Heart right ventricle (tissue), 16 donors: ENCODE measurements around the gene KXD1. TPM values are rescaled to one million over a fixed set of nuclear protein-coding genes. Genes with fewer than 3 reads are reported as not detected.

Experiments used
- ATAC-seq, 8 donors: fragments of 200-7000 bp; cut with Tn5 transposase; one replicate each; pipeline ENCODE4 v1.9.1; 2020; ENCODE audit warnings: mild to moderate bottlenecking in 8 of 8, moderate library complexity in 8 of 8, moderate number of reproducible peaks in 1 of 8
- DNase-seq, 2 donors: peaks; one replicate each; pipeline ENCODE4 v3.0.0-alpha.2; 2020
- H3K27ac ChIP-seq, 10 donors: fragments of 200-600 bp; sonication (generic) in 2 of 10; one replicate each; pipeline versions ENCODE4 v1.5.0 to v1.8.0; 2020 to 2022; ENCODE audit warnings: mild to moderate bottlenecking in 3 of 10
- H3K27me3 ChIP-seq, 7 donors: fragments of 200-600 bp; one replicate each; pipeline ENCODE4 v1.8.0; 2021 to 2022; ENCODE audit warnings: mild to moderate bottlenecking in 2 of 7
- H3K36me3 ChIP-seq, 9 donors: fragments of 200-600 bp; sonication (generic) in 1 of 9; one replicate each; pipeline versions ENCODE4 v1.5.0 to v1.8.0; 2020 to 2022; ENCODE audit warnings: mild to moderate bottlenecking in 2 of 9
- H3K4me1 ChIP-seq, 9 donors: fragments of 200-600 bp; sonication (generic) in 1 of 9; one replicate each; pipeline versions ENCODE4 v1.5.0 to v1.8.0; 2020 to 2022; ENCODE audit warnings: mild to moderate bottlenecking in 4 of 9
- H3K4me3 ChIP-seq, 10 donors: fragments of 200-600 bp; sonication (generic) in 2 of 10; one replicate each; pipeline versions ENCODE4 v1.5.0 to v1.8.0; 2020 to 2022; ENCODE audit warnings: mild to moderate bottlenecking in 7 of 10, moderate library complexity in 2 of 10
- H3K9me3 ChIP-seq, 11 donors: fragments of 200-600 bp in 10 of 11; sonication (generic) in 2 of 11; one replicate each; pipeline versions ENCODE4 v1.5.0 to v1.8.0; 2013 to 2022; ENCODE audit warnings: mild to moderate bottlenecking in 2 of 11, control low read depth in 1 of 11, moderate library complexity in 1 of 11
- CTCF ChIP-seq, 9 donors: fragments of 200-600 bp; sonication (generic) in 2 of 9; IDR thresholded peaks; one replicate each; pipeline versions ENCODE4 v1.5.0 to v1.8.0; 2021 to 2022; ENCODE audit warnings: antibody characterized with exemption in 9 of 9, mild to moderate bottlenecking in 5 of 9, moderate library complexity in 1 of 9
- WGBS, 2 donors: extraction: QIAGEN DNeasy Blood & Tissue Kit; methylation state at CpG; one replicate each; pipeline ENCODE4 v1.1.7; 2013; ENCODE audit warnings: inconsistent platforms in 1 of 2; 5-methylcytosine and 5-hydroxymethylcytosine counted together
- intact Hi-C, 10 donors: fragments of 100-400 bp; cut with DNase I; formaldehyde crosslinking; loops; one replicate each; pipeline versions ENCODE4 v1.11.1 to v1.14.2; 2022
- polyA plus RNA-seq, 2 donors: library from polyadenylated mRNA; stranded (reverse); fragments of 200-250 nt; gene quantifications; one replicate each; pipeline ENCODE4 v1.2.3, GENCODE V29; 2013
- total RNA-seq, 10 donors: library from RNA; stranded (reverse); fragmentation: NEBNext Ultra II Directional in 3 of 10; extraction: Animal tissue kit (Norgen Biotek cat#: 25700) in 3 of 10; gene quantifications; one replicate each; pipeline versions ENCODE4 v1.2.1 to v1.2.4, GENCODE V29; 2021 to 2023
- donor health status: Arrhythmogenic right ventricular cardiomyopathy.
- donor health status: ischemic (EF 13 %, LVEDD 7.1; RV severe dilation, severe dysfunction).
- donor health status: healthy with polysubstance abuse.
- donor health status: DM: no; HTN: yes; CAD: no.
- donor health status: DM: no; HTN: no; CAD: no.
- donor health status: ischemic (EF 25% LVEDD 6.9; RV normal size, moderate dysfunction).
- donor health status: ischemic (EF 25% LVEDD 5.7; RV mildly dilated, moderate dysfunction).
- donor health status: healthy.
- donor health status: DM: yes; HTN: yes; CAD: no.
- donor health status: Ischemic cardiomyopathy.
- donor health status: ischemic (EF 35%, LVEDD 5.7; RV mildly dilated, moderate dysfunction).
- donor health status: nonischemic (EF 11% LVEDD 7.7; RV severe dilation, severe dysfunction).
- donor health status: DM: yes; HTN: yes; CAD: no.
- donor health status: PGD.
- donor health status: ischemic (EF 29% LVEDD 5.4; RV normal size, mild dysfunction).
- donor health status: nonischemic (EF 23%, LVEDD 6.1; RV moderate dilation, normal function).

Gene KXD1
- total and polyA plus RNA-seq, 12 donors = 35.6 to 88.6 (median 45.6) TPM

DNA sequence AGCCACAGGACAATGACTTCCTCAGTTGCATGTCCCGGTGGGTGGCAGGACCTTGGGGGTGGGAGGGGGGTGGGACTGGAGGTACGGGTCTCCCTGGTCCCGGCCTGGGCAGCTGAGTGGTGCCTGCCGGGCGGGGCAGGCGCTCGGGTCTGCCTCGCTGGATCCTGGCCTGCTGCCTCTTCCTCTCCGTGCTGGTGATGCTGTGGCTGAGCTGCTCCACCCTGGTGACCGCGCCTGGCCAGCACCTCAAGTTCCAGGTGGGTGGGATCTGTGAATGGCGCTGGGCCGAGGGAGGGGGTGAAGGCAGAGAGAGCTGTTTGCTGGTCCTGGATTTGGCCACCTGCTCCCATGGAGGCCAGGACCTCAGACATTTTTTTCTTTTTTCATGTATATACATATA lies 60.6 kb downstream of the KXD1 start:
- H3K27me3 ChIP-seq = peaks cover 4 to 51% (median 45%) of the 10 kb centered on the region in 7 donors
- 90 to 94% methylated on average over 13 of the region's 13 CpGs for WGBS, 2 donors

More for the DNA sequence above, 60.6 kb downstream of the KXD1 start:
- ATAC-seq (no peak), DNase-seq (no peak)
- intact Hi-C loops = no loop called here
- H3K4me1 ChIP-seq = peaks cover 0 to 7% (median 0%) of the 10 kb centered on the region in 9 donors
- H3K27ac ChIP-seq = no peak overlapping the region
- no peaks in the 10 kb centered on the region for H3K9me3 ChIP-seq
- TF ChIP-seq CTCF (IDR thresholded peaks at IDR 0.05) = no peak
- no peaks in the 10 kb centered on the region for H3K36me3 ChIP-seq
- H3K4me3 ChIP-seq = no peak overlapping the region

Other genes starting within 250 kb of the KXD1 start
- 100 to 1,000 TPM in 1 of 10 donors, 10 to 100 TPM in 9; 73.2 to 114 (median 93.3) TPM for gene LSM4, start 234.8 kb upstream of the KXD1 start, total RNA-seq
- gene LSM4, start 234.8 kb upstream of the KXD1 start, polyA plus RNA-seq = 100 to 1,000 TPM; 135 to 163 TPM
- 10 to 100 TPM; 36.0 to 61.3 (median 46.8) TPM for gene PGPEP1, start 217.3 kb upstream of the KXD1 start, total RNA-seq
- 10 to 100 TPM; 10.0 to 27.2 TPM for gene PGPEP1, start 217.3 kb upstream of the KXD1 start, polyA plus RNA-seq
- gene GDF15, start 171.7 kb upstream of the KXD1 start, total RNA-seq = 1 to 10 TPM in 4 of 10 donors, under 1 TPM in 6; 0.44 to 2.5 (median 0.79) TPM
- under 1 TPM; 0.44 to 0.62 TPM for gene GDF15, start 171.7 kb upstream of the KXD1 start, polyA plus RNA-seq
- gene LRRC25, start 160.2 kb upstream of the KXD1 start, total RNA-seq = 10 to 100 TPM in 1 of 10 donors, 1 to 10 TPM in 7, under 1 TPM in 2; 0.57 to 13.3 (median 1.8) TPM
- gene LRRC25, start 160.2 kb upstream of the KXD1 start, polyA plus RNA-seq = 1 to 10 TPM; 1.1 to 2.2 TPM
- gene SSBP4, start 138.5 kb upstream of the KXD1 start, total RNA-seq = 10 to 100 TPM; 17.6 to 47.1 (median 27.3) TPM
- 10 to 100 TPM; 41.3 to 51.6 TPM for gene SSBP4, start 138.5 kb upstream of the KXD1 start, polyA plus RNA-seq
- gene ISYNA1, start 119.7 kb upstream of the KXD1 start, total RNA-seq = 10 to 100 TPM; 12.6 to 40.7 (median 18.0) TPM
- gene ISYNA1, start 119.7 kb upstream of the KXD1 start, polyA plus RNA-seq = 100 to 1,000 TPM in 1 of 2 donors, 10 to 100 TPM in 1; 21.4 to 137 TPM
- gene ELL, start 35.8 kb upstream of the KXD1 start, total RNA-seq = 10 to 100 TPM in 2 of 10 donors, 1 to 10 TPM in 8; 5.7 to 13.1 (median 7.5) TPM
- 1 to 10 TPM; 4.0 to 6.7 TPM for gene ELL, start 35.8 kb upstream of the KXD1 start, polyA plus RNA-seq
- gene FKBP8, start 14.3 kb upstream of the KXD1 start, total RNA-seq = 100 to 1,000 TPM; 132 to 196 (median 151) TPM
- gene FKBP8, start 14.3 kb upstream of the KXD1 start, polyA plus RNA-seq = 100 to 1,000 TPM; 153 to 308 TPM
- gene UBA52, start 14.0 kb downstream of the KXD1 start, total RNA-seq = 100 to 1,000 TPM; 634 to 883 (median 716) TPM
- gene UBA52, start 14.0 kb downstream of the KXD1 start, polyA plus RNA-seq = 1,000 to 10,000 TPM; 1,270 to 1,276 TPM
- gene REX1BD, start 30.9 kb downstream of the KXD1 start, total RNA-seq = 10 to 100 TPM; 63.4 to 96.3 (median 68.7) TPM
- 100 to 1,000 TPM in 1 of 2 donors, 10 to 100 TPM in 1; 58.5 to 107 TPM for gene REX1BD, start 30.9 kb downstream of the KXD1 start, polyA plus RNA-seq
- 10 to 100 TPM in 3 of 10 donors, 1 to 10 TPM in 6, under 1 TPM in 1; 0.68 to 42.1 (median 4.5) TPM for gene CRLF1, start 48.9 kb downstream of the KXD1 start, total RNA-seq
- 100 to 1,000 TPM; 154 to 161 TPM for gene CRLF1, start 48.9 kb downstream of the KXD1 start, polyA plus RNA-seq
- 1 to 10 TPM in 5 of 10 donors, under 1 TPM in 5; 0.13 to 4.5 (median 0.89) TPM for gene TMEM59L, start 55.0 kb downstream of the KXD1 start, total RNA-seq
- 10 to 100 TPM in 1 of 2 donors, 1 to 10 TPM in 1; 2.5 to 13.8 TPM for gene TMEM59L, start 55.0 kb downstream of the KXD1 start, polyA plus RNA-seq
- gene KLHL26, start 79.2 kb downstream of the KXD1 start, total RNA-seq = 1 to 10 TPM; 4.6 to 8.2 (median 6.3) TPM
- 1 to 10 TPM; 3.4 to 4.6 TPM for gene KLHL26, start 79.2 kb downstream of the KXD1 start, polyA plus RNA-seq
- 10 to 100 TPM in 3 of 10 donors, 1 to 10 TPM in 7; 6.5 to 11.8 (median 9.3) TPM for gene CRTC1, start 125.8 kb downstream of the KXD1 start, total RNA-seq
- 1 to 10 TPM; 3.2 to 8.6 TPM for gene CRTC1, start 125.8 kb downstream of the KXD1 start, polyA plus RNA-seq
- 1 to 10 TPM in 3 of 10 donors, under 1 TPM in 5, not detected in 2; 0.13 to 5.9 (median 0.43) TPM for gene COMP, start 233.4 kb downstream of the KXD1 start, total RNA-seq
- 1 to 10 TPM in 1 of 2 donors, under 1 TPM in 1; 0.29 to 2.4 TPM for gene COMP, start 233.4 kb downstream of the KXD1 start, polyA plus RNA-seq